ENCODE results near the gene CFAP157. TPM values are rescaled to one million over a fixed set of nuclear protein-coding genes. Genes with fewer than 3 reads are reported as not detected.

CFAP157 gene
- total and polyA plus RNA-seq, 2 donors (not counting 1 experiment from before 2014, with no cell fraction given): under 0.01 TPM; not detected in 1

GRCh38 chr9:127693697-127694096 lies 13.1 kb upstream of the CFAP157 start:
- H3K4me2 ChIP-seq (ENCODE audit: extremely low read depth, insufficient read depth, low read length): no peak overlapping the region
- H3K27ac ChIP-seq (ENCODE audit: insufficient read depth, low read length): no peak overlapping the region
- no peak for DNase-seq (ENCODE audit: low read depth in 2 of 2)
- no peak overlapping the region for H2AFZ ChIP-seq (ENCODE audit: low read length)
- H3K79me2 ChIP-seq (ENCODE audit: control insufficient read depth, insufficient read depth, low read length): no peaks in the 10 kb centered on the region
- H3K27me3 ChIP-seq (ENCODE audit: control insufficient read depth, insufficient read depth, low read length): no peaks in the 10 kb centered on the region
- no peak overlapping the region for H3K9ac ChIP-seq (ENCODE audit: insufficient read depth, low read length)
- H3K4me1 ChIP-seq (ENCODE audit: control insufficient read depth, extremely low read depth, insufficient read depth, low read length): no peaks in the 10 kb centered on the region
- TF ChIP-seq CTCF (conservative IDR thresholded peaks at IDR 0.05 in 1 of 2, IDR thresholded peaks at IDR 0.05 in 1 of 2; ENCODE audit: low read depth in 1 of 2, low read length in 2 of 2) (no peak), EZH2 (IDR thresholded peaks at IDR 0.05; ENCODE audit: low read length, missing control alignments) (no peak)
- H4K20me1 ChIP-seq (ENCODE audit: control insufficient read depth, extremely low read depth, insufficient read depth, low read length): no peaks in the 10 kb centered on the region
- peaks cover 7% of the 10 kb centered on the region for H3K36me3 ChIP-seq (ENCODE audit: control insufficient read depth, insufficient read depth, low read length)
- H3K9me3 ChIP-seq (ENCODE audit: control insufficient read depth, insufficient read depth, low read depth, low read length): no peaks in the 10 kb centered on the region
- no peak overlapping the region for H3K4me3 ChIP-seq (replicated peaks in 1 of 4; ENCODE audit: control extremely low read depth in 1 of 4, insufficient read depth in 1 of 4, low read depth in 3 of 4, low read length in 4 of 4)

GRCh38 chr9:127694890-127695720 lies 11.7 kb upstream of the CFAP157 start:
- Histone ChIP-seq H3K79me2 (ENCODE audit: control insufficient read depth, insufficient read depth, low read length) (no peaks in the 10 kb centered on the region), H3K4me2 (ENCODE audit: extremely low read depth, insufficient read depth, low read length) (no peak overlapping the region), H2AFZ (ENCODE audit: low read length) (no peak overlapping the region), H3K27ac (ENCODE audit: insufficient read depth, low read length) (no peak overlapping the region), H3K9me3 (ENCODE audit: control insufficient read depth, insufficient read depth, low read depth, low read length) (no peaks in the 10 kb centered on the region), H4K20me1 (ENCODE audit: control insufficient read depth, extremely low read depth, insufficient read depth, low read length) (no peaks in the 10 kb centered on the region), H3K36me3 (ENCODE audit: control insufficient read depth, insufficient read depth, low read length) (peaks cover 4% of the 10 kb centered on the region), H3K27me3 (ENCODE audit: control insufficient read depth, insufficient read depth, low read length) (no peaks in the 10 kb centered on the region), H3K9ac (ENCODE audit: insufficient read depth, low read length) (no peak overlapping the region), H3K4me1 (ENCODE audit: control insufficient read depth, extremely low read depth, insufficient read depth, low read length) (no peaks in the 10 kb centered on the region), H3K4me3 (replicated peaks in 1 of 4; ENCODE audit: control extremely low read depth in 1 of 4, insufficient read depth in 1 of 4, low read depth in 3 of 4, low read length in 4 of 4) (no peak overlapping the region)
- no peak for TF ChIP-seq EZH2 (IDR thresholded peaks at IDR 0.05; ENCODE audit: low read length, missing control alignments)
- no peak for TF ChIP-seq CTCF (conservative IDR thresholded peaks at IDR 0.05 in 1 of 2, IDR thresholded peaks at IDR 0.05 in 1 of 2; ENCODE audit: low read depth in 1 of 2, low read length in 2 of 2)
- peak in 1 of 2 donors; percentile 13 for DNase-seq (ENCODE audit: low read depth in 2 of 2)

GRCh38 chr9:127697575-127697974 lies 9.2 kb upstream of the CFAP157 start:
- H3K4me1 ChIP-seq (ENCODE audit: control insufficient read depth, extremely low read depth, insufficient read depth, low read length): no peaks in the 10 kb centered on the region
- H3K27me3 ChIP-seq (ENCODE audit: control insufficient read depth, insufficient read depth, low read length): no peaks in the 10 kb centered on the region
- no peak overlapping the region for H3K9ac ChIP-seq (ENCODE audit: insufficient read depth, low read length)
- peaks cover 2% of the 10 kb centered on the region for H3K36me3 ChIP-seq (ENCODE audit: control insufficient read depth, insufficient read depth, low read length)
- no peaks in the 10 kb centered on the region for H4K20me1 ChIP-seq (ENCODE audit: control insufficient read depth, extremely low read depth, insufficient read depth, low read length)
- no peak overlapping the region for H3K27ac ChIP-seq (ENCODE audit: insufficient read depth, low read length)
- no peak for DNase-seq (ENCODE audit: low read depth in 2 of 2)
- H2AFZ ChIP-seq (ENCODE audit: low read length): no peak overlapping the region
- no peak overlapping the region for H3K4me3 ChIP-seq (replicated peaks in 1 of 4; ENCODE audit: control extremely low read depth in 1 of 4, insufficient read depth in 1 of 4, low read depth in 3 of 4, low read length in 4 of 4)
- no peaks in the 10 kb centered on the region for H3K9me3 ChIP-seq (ENCODE audit: control insufficient read depth, insufficient read depth, low read depth, low read length)
- TF ChIP-seq CTCF (conservative IDR thresholded peaks at IDR 0.05 in 1 of 2, IDR thresholded peaks at IDR 0.05 in 1 of 2; ENCODE audit: low read depth in 1 of 2, low read length in 2 of 2) (no peak), EZH2 (IDR thresholded peaks at IDR 0.05; ENCODE audit: low read length, missing control alignments) (no peak)
- H3K4me2 ChIP-seq (ENCODE audit: extremely low read depth, insufficient read depth, low read length): no peak overlapping the region
- no peaks in the 10 kb centered on the region for H3K79me2 ChIP-seq (ENCODE audit: control insufficient read depth, insufficient read depth, low read length)

All from fibroblast of lung (primary cell).